GM12892 (cell line): Measurements from ENCODE around the gene RRP36.

Experiments used
- POLR2A ChIP-seq: IDR thresholded peaks from 2 replicates; pipeline ENCODE4 v1.6.1; 2011; ENCODE audit warnings: low read depth, low read length, control low read depth
- POLR2AphosphoS5 ChIP-seq: IDR thresholded peaks from 2 replicates; pipeline ENCODE4 v1.6.1; 2011; ENCODE audit warnings: low read depth, low read length, control low read depth

DNA sequence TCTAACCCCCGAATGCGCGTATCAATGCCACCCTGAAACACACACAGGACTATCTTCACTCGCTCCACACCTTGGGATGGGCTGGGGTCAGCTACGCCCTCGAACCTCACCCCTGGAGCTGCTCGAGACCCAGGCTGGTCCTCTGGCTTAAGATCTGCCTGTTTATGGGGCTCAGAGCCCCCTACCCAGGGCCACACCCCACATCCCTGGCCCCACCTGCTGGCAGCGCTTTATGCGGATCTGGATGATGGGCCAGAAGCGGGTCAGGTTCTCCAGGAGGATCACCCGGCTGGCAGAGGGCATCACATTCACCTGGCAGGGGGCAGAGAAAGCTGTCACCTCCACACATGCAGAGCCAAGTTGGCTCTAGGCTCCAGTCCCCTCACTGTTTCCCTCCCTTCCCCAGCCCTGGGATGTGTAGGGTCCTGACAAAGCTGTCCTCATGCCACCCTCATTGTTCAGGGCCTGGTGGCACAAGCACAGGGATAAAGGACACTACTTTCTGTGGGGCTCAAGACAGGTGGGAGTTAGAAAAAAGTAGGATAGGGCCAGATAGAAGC is 24.0 kb downstream of the RRP36 start:
- TF ChIP-seq POLR2AphosphoS5 (no peak), POLR2A (no peak)
